G401 (cell line): ENCODE data around the gene GADD45A. TPM values are rescaled to one million over a fixed set of nuclear protein-coding genes. Genes with fewer than 3 reads are reported as not detected.
"Not testable (repeated sequence)": the region's sequence is repeated elsewhere in the genome, so short reads cannot be mapped to it uniquely, and the experiment has no call there.

Experiments used
- DNase-seq: peaks from one replicate; pipeline ENCODE4 v3.0.0-alpha.2; 2015; ENCODE audit warnings: low spot score
- in situ Hi-C: cut with HindIII; loops from 2 replicates; pipeline ENCODE4 v1.10.0; 2016; ENCODE audit warnings: low sequenced_read_pairs, mixed read lengths
- total RNA-seq: library from RNA; depleted of rRNA; stranded (reverse); fragments of >200 nt; shearing (Covaris generic); gene quantifications from 2 replicates; pipeline ENCODE4 v1.2.3, GENCODE V29; 2014; rRNA removed

GADD45A gene
- total RNA-seq: 4.6 and 5.5 TPM in 2 replicates

DNA sequence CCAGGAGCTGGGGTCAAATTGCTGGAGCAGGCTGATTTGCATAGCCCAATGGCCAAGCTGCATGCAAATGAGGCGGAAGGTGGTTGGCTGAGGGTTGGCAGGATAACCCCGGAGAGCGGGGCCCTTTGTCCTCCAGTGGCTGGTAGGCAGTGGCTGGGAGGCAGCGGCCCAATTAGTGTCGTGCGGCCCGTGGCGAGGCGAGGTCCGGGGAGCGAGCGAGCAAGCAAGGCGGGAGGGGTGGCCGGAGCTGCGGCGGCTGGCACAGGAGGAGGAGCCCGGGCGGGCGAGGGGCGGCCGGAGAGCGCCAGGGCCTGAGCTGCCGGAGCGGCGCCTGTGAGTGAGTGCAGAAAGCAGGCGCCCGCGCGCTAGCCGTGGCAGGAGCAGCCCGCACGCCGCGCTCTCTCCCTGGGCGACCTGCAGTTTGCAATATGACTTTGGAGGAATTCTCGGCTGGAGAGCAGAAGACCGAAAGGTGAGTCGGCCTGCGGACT is at the start of gene GADD45A:
Gene GADD45A, plus strand, starts transcription at position 135 of the 491 bp plus-strand sequence. Its CDS starts 294 bp downstream, at position 429.
- in situ Hi-C loops: no loop called here
- peak; percentile 97 for DNase-seq

DNA sequence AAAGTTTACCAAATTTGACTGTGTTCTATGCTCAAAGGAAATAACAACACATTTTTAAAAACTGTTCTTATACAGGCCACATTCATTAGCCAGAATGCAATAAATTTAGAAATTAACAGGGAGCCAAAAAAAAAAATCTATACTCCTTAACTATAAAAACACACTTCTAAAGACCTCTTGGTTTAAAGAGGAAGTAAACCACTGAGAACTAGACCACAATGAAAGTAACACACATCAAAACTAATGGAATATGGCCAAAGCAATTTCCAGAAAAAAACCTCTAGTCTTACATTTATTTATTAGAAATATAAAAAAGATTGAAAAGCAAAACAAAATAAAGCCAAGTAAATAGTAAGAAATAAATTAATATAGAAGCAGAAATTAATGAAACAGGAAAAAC is 48.9 kb upstream of the GADD45A start:
- in situ Hi-C loops: no loop called here
- DNase-seq: no peak

DNA sequence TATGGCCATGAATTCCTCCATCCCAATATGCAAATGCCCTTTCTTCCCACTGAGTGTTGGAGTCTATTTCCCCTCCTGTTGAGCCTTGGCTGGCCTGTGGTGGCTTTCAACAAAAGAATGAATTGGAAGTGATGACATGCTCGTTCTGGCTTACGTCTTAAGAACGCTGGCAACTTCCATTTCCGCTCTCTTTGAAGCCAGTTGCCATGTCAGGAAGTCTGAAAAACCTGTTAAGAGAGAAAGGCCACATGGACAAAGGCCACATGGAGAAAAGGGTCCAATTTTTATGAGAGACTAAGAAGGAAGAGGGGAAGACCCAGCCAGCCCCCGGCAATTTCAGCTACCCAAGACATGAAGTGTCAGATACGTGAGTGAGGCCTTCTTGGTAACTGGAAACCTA is 45.6 kb upstream of the GADD45A start:
- in situ Hi-C loops: no loop called here
- no peak for DNase-seq

DNA sequence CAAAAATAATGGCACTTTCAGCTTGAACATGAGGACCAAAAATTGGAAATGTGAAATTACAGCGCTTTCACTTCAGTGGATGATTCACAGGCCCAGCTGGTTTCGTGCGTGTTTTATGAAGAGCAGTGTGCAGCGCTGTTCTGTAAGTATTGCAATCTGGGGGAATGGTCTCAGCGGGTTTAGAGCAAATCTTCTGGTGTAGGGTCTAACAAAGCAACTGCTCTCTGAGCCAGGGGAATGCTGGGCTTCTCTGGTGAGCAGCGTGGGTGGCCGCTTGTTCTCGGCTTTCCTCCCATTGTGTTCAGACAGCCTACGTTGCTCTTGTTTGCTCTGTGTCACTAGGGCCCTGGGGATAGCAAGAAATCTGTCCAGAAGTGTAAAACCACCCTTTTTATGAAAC is 42.4 kb upstream of the GADD45A start:
- in situ Hi-C loops: no loop called here
- DNase-seq: no peak

DNA sequence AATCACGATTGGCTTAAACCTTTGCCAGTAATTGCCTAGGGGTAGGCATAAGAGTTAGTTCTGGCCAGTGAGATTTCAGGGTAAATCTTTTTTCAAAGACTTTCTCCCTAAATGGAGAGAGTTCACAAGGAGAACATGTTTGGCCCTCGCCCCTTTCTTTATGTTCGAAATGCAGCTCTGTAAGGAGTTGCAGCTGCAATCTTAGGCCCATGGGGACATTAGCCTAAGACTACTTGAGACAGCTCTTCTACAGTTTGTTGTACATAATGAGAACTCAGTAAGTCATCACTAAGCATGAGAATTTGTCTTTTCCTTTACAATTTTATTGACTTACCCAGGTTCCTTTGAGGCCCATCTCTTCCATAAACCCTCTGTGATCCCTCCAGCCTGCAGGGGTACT is 40.4 kb upstream of the GADD45A start:
- in situ Hi-C loops: no loop called here
- DNase-seq: no peak

GRCh38 chr1:67645495-67646144 is 39.4 kb upstream of the GADD45A start:
- no peak for DNase-seq
- in situ Hi-C loops: no loop called here

DNA sequence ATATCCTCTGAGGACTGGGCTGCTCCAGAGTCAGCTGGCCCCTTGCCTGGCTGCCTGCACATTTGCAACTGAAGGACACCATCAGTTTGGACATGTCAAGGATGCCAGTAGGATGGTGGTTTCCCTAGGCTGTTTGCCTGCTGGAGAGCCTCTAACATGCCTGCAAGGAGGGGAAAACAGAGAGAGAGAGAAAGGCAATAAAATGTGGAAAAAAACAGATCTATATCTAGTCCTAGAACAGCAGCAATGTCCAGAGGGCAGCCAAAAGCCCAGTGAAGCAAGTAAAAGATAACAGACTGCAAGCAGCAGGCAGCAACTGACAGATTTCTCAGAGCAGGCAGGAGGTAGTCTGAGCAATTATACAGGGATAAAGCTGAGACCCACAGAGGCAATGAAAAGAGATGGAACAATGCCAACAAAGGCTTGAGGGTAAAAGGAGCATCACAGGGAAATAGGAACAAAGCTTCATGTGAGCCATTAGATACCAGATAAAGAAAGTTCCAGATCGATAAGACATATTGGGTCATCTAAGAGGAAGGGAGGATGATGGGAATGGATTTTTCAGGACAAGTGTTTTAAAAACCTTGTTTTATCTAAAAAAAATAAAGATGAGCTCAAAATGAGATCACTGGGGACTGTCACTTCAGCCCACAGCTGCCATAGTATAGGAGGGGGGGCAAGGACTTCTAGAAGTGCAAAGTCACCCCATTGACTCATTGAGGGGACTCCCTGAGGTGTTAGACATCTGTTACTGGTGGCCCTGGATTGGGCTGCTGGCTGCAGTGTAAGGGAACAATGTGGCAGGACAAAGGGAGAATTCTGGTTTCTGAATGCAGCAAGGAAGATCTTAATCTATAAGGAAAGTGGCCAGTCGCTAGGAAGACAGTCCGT is 38.6 kb upstream of the GADD45A start:
- in situ Hi-C loops: no loop called here
- peak; percentile 95 for DNase-seq

- peak; percentile 72 for DNase-seq
- in situ Hi-C loops: no loop called here
These were observed 37.8 kb upstream of the GADD45A start for GRCh38 chr1:67647036-67647798.

GRCh38 chr1:67647814-67648358 is 37.1 kb upstream of the GADD45A start:
- DNase-seq: no peak
- in situ Hi-C loops: no loop called here

GRCh38 chr1:67648582-67649326 is 36.2 kb upstream of the GADD45A start:
- in situ Hi-C loops: no loop called here
- DNase-seq: no peak

- DNase-seq: no peak
- in situ Hi-C loops: no loop called here
These were observed 34.9 kb upstream of the GADD45A start for GRCh38 chr1:67650061-67650460.

DNA sequence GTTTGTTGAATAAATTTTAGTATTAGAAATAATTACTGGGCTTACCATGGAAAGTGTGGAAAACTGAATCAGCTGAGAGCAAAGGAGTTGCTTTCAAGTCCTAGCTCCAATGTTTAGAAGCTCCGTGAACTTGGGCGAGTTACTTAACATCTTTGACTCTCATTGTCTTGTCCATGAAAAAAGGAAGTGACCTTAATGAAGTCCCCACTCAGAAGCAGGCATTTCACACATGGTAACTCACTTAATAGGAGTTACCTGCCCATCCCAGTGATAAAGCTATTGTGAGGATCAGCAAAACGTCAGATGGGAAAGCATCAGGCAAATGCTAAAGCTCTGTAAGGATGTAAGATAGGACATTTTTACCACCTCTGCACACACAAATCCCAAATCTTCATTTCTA is 34.0 kb upstream of the GADD45A start:
- in situ Hi-C loops: no loop called here
- DNase-seq: no peak

DNA sequence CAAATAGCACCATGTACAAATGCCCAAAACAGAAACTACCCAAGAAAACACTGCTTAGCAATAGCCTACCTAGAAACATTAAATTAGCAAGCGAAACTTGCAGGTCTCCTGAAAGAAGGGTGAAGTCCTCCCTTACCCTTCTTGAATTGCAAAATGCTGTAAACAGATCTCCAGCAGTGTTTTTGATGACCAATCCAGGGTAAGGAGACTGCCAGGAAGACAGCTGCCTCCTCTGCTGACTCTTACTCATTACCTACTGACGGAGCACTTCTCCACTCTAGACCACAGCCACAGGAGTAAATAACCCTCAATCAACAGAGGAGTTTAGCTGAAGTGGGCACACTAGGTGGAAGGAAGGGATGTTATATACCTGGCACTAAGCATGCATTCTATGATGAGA is 32.2 kb upstream of the GADD45A start:
- in situ Hi-C loops: no loop called here
- DNase-seq: no peak

- in situ Hi-C loops: no loop called here
- no peak for DNase-seq
These were observed 31.7 kb upstream of the GADD45A start for GRCh38 chr1:67653304-67653703.

- DNase-seq: no peak
- in situ Hi-C loops: no loop called here
These were observed 29.4 kb upstream of the GADD45A start for GRCh38 chr1:67655581-67655980.

DNA sequence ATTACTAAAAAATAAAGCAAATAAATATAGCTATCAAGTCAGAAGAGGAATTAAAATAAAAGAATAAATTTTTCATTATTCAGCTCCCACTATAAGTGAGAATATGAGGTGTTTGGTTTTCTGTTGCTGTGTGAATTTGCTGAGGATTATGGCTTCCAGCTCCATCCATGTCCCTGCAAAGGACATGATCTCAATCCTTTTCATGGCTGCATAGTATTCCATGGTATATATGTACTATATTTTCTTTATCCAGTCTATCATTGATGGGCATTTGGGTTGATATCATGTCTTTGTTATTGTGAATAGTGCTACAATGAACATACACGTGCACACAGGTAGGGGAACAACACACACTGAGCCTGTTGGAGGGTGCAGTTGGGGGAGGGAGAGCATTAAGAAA is 27.8 kb upstream of the GADD45A start:
- DNase-seq, in situ Hi-C loops: not testable (repeated sequence)

DNA sequence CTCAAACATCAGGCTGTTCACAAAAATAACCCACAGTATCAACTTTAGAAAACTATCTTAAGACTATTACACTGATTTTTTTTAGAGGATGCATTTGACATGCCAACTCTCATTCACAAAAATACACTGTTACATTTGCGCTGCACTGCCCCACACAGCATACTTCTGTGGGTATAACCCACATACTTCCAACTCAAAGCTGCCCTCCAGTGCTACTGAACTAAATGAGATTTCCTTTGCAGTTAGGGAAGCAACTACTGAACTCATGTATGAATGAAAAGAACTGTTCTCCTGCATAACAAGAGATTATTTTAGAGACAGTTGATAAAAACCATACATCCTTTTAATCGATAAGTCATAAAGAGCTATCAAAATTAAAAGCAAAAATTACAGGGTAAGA is 25.8 kb upstream of the GADD45A start:
- in situ Hi-C loops: no loop called here
- no peak for DNase-seq

DNA sequence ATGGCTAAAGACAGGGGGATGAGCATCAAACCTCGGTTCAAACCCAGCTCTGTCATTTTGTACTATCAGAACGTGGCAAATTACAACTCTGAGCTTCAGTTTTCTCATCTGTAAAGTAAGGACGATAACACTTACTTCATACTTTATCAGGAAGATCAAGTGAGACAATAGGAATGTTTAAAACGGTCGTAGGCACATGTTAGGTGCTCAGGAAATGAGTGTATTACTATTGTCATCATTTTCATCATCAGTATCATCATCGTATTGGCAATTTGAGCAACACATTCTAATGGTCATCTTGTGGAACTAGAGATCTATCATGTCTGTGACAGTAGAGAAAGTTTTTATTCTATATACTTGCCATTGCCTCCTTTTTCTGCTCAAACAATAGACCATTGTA is 22.1 kb upstream of the GADD45A start:
- DNase-seq: no peak
- in situ Hi-C loops: no loop called here

DNA sequence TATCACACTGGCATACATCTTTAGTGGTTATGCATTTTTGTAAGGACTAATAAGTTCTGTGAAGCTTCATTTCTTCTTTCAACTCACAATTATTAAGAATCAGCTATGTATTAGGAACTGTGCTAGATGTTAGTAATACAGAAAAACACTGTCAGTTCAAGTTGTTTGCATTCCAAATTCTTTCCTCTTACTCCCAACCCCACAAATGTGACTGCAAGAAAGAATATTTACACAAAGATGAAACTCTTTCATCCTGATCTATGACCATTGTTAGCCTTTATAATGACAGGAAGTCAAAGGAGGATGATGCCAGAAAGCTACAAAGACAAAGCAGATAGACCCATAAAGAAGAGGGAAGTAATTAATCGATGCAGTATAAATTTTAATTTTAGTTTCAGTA is 21.0 kb upstream of the GADD45A start:
- in situ Hi-C loops: no loop called here
- DNase-seq: no peak
